Sigmoid colon (tissue), 7 donors: ENCODE measurements around the gene ZSWIM5. TPM values are rescaled to one million over a fixed set of nuclear protein-coding genes. Genes with fewer than 3 reads are reported as not detected.
A peak's percentile ranks its signal among the peaks of the same experiment; 100 is the strongest.
"Not testable (repeated sequence)": the region's sequence is repeated elsewhere in the genome, so short reads cannot be mapped to it uniquely, and the experiment has no call there.

Source experiments
- DNase-seq: peaks from one replicate; pipeline ENCODE4 v3.0.0-alpha.2; 2019
- H3K27ac ChIP-seq, 4 donors: fragments of 200-600 bp; sonication (generic); one replicate each; pipeline ENCODE4 v1.5.1; 2016 to 2019; ENCODE audit warnings: mild to moderate bottlenecking in 1 of 4
- H3K27me3 ChIP-seq, 3 donors: fragments of 200-600 bp; sonication (generic); one replicate each; pipeline ENCODE4 v1.5.1; 2019; ENCODE audit warnings: mild to moderate bottlenecking in 1 of 3
- H3K36me3 ChIP-seq, 4 donors: fragments of 200-600 bp; sonication (generic); one replicate each; pipeline ENCODE4 v1.5.1; 2016 to 2019
- H3K4me1 ChIP-seq, 4 donors: fragments of 200-600 bp; sonication (generic); one replicate each; pipeline ENCODE4 v1.5.1; 2017 to 2019
- H3K4me3 ChIP-seq, 4 donors: fragments of 200-600 bp; sonication (generic); one replicate each; pipeline ENCODE4 v1.5.1; 2017 to 2019; ENCODE audit warnings: mild to moderate bottlenecking in 2 of 4, moderate library complexity in 1 of 4
- H3K9me3 ChIP-seq, 4 donors: fragments of 200-600 bp in 3 of 4; sonication (generic) in 3 of 4; one replicate each; pipeline versions ENCODE4 v1.5.1 to v1.6.1; 2013 to 2019
- EP300 ChIP-seq, 4 donors: sonication (generic); formaldehyde crosslinking; IDR thresholded peaks; one replicate each; pipeline ENCODE4 v1.6.1; 2017; ENCODE audit warnings: antibody characterized with exemption in 4 of 4
- POLR2A ChIP-seq, 2 donors: fragments of 450-650 bp; IDR thresholded peaks; one replicate each; pipeline ENCODE4 v1.6.1; 2016; ENCODE audit warnings: antibody characterized with exemption in 2 of 2, mild to moderate bottlenecking in 2 of 2, moderate library complexity in 2 of 2
- POLR2AphosphoS5 ChIP-seq, 4 donors: sonication (generic); formaldehyde crosslinking; IDR thresholded peaks; one replicate each; pipeline ENCODE4 v1.6.1; 2017; ENCODE audit warnings: antibody characterized with exemption in 4 of 4
- WGBS, 2 donors: extraction: QIAGEN DNeasy Blood & Tissue Kit; methylation state at CpG; one replicate each; pipeline ENCODE4 v1.1.7; 2013; 5-methylcytosine and 5-hydroxymethylcytosine counted together
- intact Hi-C: fragments of 100-400 bp; cut with DNase I; formaldehyde crosslinking; loops from one replicate; pipeline ENCODE4 v1.15.1; 2023
- polyA plus RNA-seq, 3 donors: library from polyadenylated mRNA; stranded (reverse); fragments of 200-250 nt; gene quantifications; one replicate each; pipeline ENCODE4 v1.2.3, GENCODE V29; 2013
- total RNA-seq, 4 donors: library from RNA; depleted of rRNA; stranded (reverse); fragments of >200 nt; gene quantifications; one replicate each; pipeline ENCODE4 v1.1.0, GENCODE V29; 2016
- TF ChIP-seq, protein P1 (sequence below), 4 experiments: fragments of 450-650 bp in 3 of 4; fragments of 200-600 bp in 1 of 4; IDR thresholded peaks; one replicate each; pipeline ENCODE4 v1.5.1; 2016 to 2019; ENCODE audit warnings: antibody characterized with exemption in 4 of 4, mild to moderate bottlenecking in 3 of 4, moderate library complexity in 2 of 4
- donor health status: healthy with polysubstance abuse.
- donor health status: Bipolar disorder and iron deficiency.
- donor health status: healthy.

ZSWIM5 gene
- total and polyA plus RNA-seq, 7 donors: 2.4 to 4.3 (median 3.2) TPM

DNA sequence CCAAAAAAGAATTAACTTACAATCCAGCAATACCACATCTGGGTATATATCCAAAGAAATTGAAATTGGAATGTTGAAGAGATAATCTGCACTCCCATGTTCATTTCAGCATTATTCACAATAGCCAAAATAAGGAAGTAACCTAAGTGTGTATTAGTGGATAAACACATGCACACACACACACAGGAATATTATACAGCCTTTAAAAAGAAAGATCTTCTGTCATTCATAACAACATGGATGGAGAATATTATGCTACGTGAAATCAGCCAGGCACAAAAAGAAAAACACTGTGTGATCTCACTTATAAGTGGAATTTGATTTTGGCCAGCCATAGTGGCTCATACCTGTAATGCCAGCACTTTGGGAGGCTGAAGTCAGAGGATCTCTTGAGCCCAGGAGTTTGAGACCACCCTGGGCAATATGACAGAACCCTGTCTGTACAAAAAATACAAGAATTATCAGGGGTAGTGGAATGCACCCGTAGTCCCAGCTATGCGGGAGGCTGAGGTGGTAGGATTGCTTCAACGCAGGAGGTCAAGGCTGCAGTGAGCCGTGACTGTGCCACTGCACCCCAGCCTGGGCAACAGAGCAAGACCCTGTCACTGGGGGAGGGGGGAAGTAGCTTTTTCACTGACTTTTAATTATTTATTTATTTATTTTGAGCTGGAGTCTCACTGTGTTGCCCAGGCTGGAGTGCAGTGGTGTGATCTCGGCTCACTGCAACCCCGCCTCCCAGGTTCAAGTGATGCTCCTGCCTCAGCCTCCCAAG lies 210.8 kb downstream of the ZSWIM5 start:
- no peaks in the 10 kb centered on the region for H3K9me3 ChIP-seq

DNA sequence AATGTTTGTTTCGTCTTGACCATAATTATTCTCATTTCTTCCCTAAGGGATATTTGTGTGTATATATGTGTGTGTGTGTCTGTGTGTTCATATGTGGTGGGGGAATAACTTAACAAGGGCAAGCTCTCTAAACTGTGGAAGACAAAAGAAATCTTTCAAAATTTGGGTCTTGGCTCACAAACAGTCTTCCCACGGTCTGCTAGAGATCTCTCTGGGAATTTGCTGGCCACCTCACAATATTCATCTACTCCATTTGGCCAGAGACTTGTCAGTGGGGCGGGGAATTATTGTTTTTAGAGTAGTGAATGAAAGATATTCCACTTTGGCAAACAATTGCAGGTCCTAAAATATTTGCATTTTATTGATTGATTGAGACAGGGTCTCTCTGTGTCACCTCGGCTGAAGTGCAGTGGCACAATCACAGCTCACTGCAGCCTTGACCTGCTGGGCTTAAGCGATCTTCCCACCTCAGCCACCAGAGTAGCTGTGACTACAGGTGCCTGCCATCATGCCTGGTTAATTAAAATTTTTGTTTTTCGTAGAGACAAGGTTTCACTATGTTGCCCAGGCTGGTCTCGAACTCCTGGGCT lies 212.0 kb downstream of the ZSWIM5 start:
- no peak for DNase-seq
- Histone ChIP-seq H3K27me3 (no peaks in the 10 kb centered on the region), H3K36me3 (no peaks in the 10 kb centered on the region), H3K4me3 (no peak overlapping the region), H3K4me1 (no peaks in the 10 kb centered on the region), H3K9me3 (no peaks in the 10 kb centered on the region), H3K27ac (no peak overlapping the region)
- 86 to 88% methylated on average over 7 of the region's 7 CpGs for WGBS, 2 donors
- intact Hi-C loops: no loop called here
- TF ChIP-seq EP300 (IDR thresholded peaks at IDR 0.05): no peak
- TF ChIP-seq, protein P1, sequence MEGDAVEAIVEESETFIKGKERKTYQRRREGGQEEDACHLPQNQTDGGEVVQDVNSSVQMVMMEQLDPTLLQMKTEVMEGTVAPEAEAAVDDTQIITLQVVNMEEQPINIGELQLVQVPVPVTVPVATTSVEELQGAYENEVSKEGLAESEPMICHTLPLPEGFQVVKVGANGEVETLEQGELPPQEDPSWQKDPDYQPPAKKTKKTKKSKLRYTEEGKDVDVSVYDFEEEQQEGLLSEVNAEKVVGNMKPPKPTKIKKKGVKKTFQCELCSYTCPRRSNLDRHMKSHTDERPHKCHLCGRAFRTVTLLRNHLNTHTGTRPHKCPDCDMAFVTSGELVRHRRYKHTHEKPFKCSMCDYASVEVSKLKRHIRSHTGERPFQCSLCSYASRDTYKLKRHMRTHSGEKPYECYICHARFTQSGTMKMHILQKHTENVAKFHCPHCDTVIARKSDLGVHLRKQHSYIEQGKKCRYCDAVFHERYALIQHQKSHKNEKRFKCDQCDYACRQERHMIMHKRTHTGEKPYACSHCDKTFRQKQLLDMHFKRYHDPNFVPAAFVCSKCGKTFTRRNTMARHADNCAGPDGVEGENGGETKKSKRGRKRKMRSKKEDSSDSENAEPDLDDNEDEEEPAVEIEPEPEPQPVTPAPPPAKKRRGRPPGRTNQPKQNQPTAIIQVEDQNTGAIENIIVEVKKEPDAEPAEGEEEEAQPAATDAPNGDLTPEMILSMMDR (IDR thresholded peaks at IDR 0.05): no peak
- TF ChIP-seq POLR2A (IDR thresholded peaks at IDR 0.05): no peak
- no peak for TF ChIP-seq POLR2AphosphoS5 (IDR thresholded peaks at IDR 0.05)

More for the DNA sequence above, 210.8 kb downstream of the ZSWIM5 start:
- H3K36me3 ChIP-seq: no peaks in the 10 kb centered on the region
- no peak for DNase-seq
- no peak for TF ChIP-seq EP300 (IDR thresholded peaks at IDR 0.05)
- no peak for TF ChIP-seq POLR2AphosphoS5 (IDR thresholded peaks at IDR 0.05)
- TF ChIP-seq POLR2A (IDR thresholded peaks at IDR 0.05): no peak
- TF ChIP-seq, protein P1 (IDR thresholded peaks at IDR 0.05): no peak
- no peaks in the 10 kb centered on the region for H3K4me1 ChIP-seq
- H3K4me3 ChIP-seq: no peak overlapping the region
- intact Hi-C loops: no loop called here
- no peaks in the 10 kb centered on the region for H3K27me3 ChIP-seq
- H3K27ac ChIP-seq: no peak overlapping the region
- 95% methylated on average over 7 of the region's 7 CpGs for WGBS, 2 donors

DNA sequence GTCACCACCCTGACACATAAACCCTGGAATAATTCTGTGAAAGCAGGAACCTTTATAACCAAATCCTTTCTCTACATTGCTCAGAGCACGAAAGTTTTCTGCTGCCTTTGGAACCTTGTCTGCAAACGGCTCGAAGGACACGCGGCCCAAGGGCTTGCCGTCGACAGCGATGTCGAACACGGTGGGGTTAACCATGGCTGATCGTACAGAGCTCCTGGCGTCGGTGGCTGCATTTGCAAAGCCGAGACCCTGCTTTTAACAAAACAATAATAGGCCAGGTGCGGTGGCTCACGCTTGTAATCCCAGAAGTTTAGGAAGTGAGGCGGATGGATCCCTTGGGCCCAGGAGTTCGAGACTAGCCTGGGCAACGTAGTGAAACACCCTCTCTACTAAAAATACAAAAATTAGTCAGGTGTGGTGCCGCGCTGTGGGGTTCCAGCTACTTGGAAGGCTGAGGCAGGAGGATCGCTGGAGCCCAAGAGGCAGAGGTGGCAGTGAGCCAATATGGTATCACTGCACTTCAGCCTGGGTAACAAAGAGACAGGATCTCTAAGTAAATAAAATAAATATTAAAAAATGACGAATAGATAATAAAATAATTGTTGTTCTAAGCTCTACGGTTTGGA lies 217.8 kb downstream of the ZSWIM5 start:
- no peaks in the 10 kb centered on the region for H3K9me3 ChIP-seq
- DNase-seq: no peak
- H3K27ac ChIP-seq: no peak overlapping the region
- TF ChIP-seq, protein P1 (IDR thresholded peaks at IDR 0.05): no peak
- TF ChIP-seq EP300 (IDR thresholded peaks at IDR 0.05) (no peak), POLR2AphosphoS5 (IDR thresholded peaks at IDR 0.05) (no peak), POLR2A (IDR thresholded peaks at IDR 0.05) (no peak)
- H3K4me3 ChIP-seq: no peak overlapping the region
- intact Hi-C loops: loop anchor here (5.0 kb wide), 1 partner anchor 146 kb away; the partner anchor contains the start of gene PTCH2
- no peaks in the 10 kb centered on the region for H3K27me3 ChIP-seq
- H3K4me1 ChIP-seq: peaks cover 0 to 22% (median 13%) of the 10 kb centered on the region in 4 donors
- H3K36me3 ChIP-seq: no peaks in the 10 kb centered on the region
- 94% methylated on average over 24 of the region's 24 CpGs for WGBS, 2 donors

DNA sequence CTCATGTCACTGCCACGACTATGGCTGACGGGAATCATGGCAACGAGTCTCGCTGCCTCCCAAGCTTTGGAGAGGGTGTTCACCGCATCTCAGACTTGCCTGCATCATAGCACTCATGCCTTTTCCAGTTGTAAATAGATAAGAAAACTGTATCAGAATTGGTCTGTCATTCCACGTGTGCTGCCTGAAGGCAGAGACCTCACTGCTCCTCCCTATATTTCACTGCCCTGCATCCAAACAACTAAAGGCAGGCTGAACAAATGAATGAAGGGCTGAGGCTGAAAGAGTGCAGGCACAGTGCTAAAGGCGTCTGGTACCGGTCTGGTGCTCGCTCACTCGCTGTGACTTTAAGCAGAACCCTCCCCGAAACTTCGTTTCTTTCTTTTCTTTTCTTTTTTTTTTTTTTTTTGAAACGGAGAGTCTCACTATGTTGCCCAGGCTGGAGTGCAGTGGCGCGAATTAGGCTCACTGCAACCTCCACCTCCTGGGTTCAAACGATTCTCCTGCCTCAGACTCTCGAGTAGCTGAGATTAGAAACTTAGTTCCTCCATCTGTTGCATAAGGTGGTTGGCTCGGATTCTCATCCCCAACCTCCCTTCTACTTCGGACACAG lies 220.6 kb downstream of the ZSWIM5 start:
- Histone ChIP-seq H3K36me3 (peaks cover 0 to 8% (median 0%) of the 10 kb centered on the region in 4 donors), H3K4me3 (peak overlapping the region; percentile 61 to 82 (median 64)), H3K27ac (peak overlapping the region; percentile 68 to 78 (median 72)), H3K9me3 (no peaks in the 10 kb centered on the region), H3K27me3 (no peaks in the 10 kb centered on the region), H3K4me1 (peaks cover 0 to 25% (median 17%) of the 10 kb centered on the region in 4 donors)
- TF ChIP-seq EP300 (IDR thresholded peaks at IDR 0.05): no peak
- WGBS, 2 donors: 2 to 10% methylated on average over 19 of the region's 19 CpGs
- no peak for DNase-seq
- intact Hi-C loops: loop anchor here (2.0 to 5.0 kb wide), 2 partner anchors 27 to 144 kb away; partner anchors contain the start of genes PTCH2 and UROD

DNA sequence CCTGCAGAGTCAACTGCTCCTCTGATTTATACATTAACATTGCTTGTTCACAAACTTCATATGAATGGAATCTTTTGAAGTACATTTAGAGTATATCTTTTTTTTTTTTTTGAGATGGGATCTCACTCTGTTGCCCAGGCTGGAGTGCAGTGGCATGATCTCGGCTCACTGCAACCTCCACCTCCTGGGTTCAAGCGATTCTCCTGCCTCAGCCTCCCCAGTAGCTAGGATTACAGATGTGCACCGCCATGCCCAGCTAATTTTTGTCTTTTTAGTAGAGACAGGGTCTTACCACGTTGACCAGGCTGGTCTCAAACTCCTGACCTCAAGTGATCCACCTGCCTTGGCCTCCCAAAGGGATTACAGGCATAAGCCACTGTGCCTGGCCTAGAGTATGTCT lies 229.0 kb downstream of the ZSWIM5 start:
- peaks cover 5 to 81% (median 26%) of the 10 kb centered on the region in 4 donors for H3K36me3 ChIP-seq
- WGBS, 2 donors: 94 to 96% methylated on average over 4 of the region's 4 CpGs
- H3K4me1 ChIP-seq: not testable (repeated sequence)

More for the DNA sequence above, 229.0 kb downstream of the ZSWIM5 start:
- H3K4me3 ChIP-seq, H3K27ac ChIP-seq, DNase-seq, intact Hi-C loops, H3K9me3 ChIP-seq, H3K27me3 ChIP-seq: not testable (repeated sequence)
